Heart right ventricle (tissue), 16 donors: ENCODE data around the gene ALK. TPM values are rescaled to one million over a fixed set of nuclear protein-coding genes. Genes with fewer than 3 reads are reported as not detected.

Source experiments
- ATAC-seq, 8 donors: fragments of 200-7000 bp; cut with Tn5 transposase; one replicate each; pipeline ENCODE4 v1.9.1; 2020; ENCODE audit warnings: mild to moderate bottlenecking in 8 of 8, moderate library complexity in 8 of 8, moderate number of reproducible peaks in 1 of 8
- DNase-seq, 2 donors: peaks; one replicate each; pipeline ENCODE4 v3.0.0-alpha.2; 2020
- H3K27ac ChIP-seq, 10 donors: fragments of 200-600 bp; sonication (generic) in 2 of 10; one replicate each; pipeline versions ENCODE4 v1.5.0 to v1.8.0; 2020 to 2022; ENCODE audit warnings: mild to moderate bottlenecking in 3 of 10
- H3K27me3 ChIP-seq, 7 donors: fragments of 200-600 bp; one replicate each; pipeline ENCODE4 v1.8.0; 2021 to 2022; ENCODE audit warnings: mild to moderate bottlenecking in 2 of 7
- H3K36me3 ChIP-seq, 9 donors: fragments of 200-600 bp; sonication (generic) in 1 of 9; one replicate each; pipeline versions ENCODE4 v1.5.0 to v1.8.0; 2020 to 2022; ENCODE audit warnings: mild to moderate bottlenecking in 2 of 9
- H3K4me1 ChIP-seq, 9 donors: fragments of 200-600 bp; sonication (generic) in 1 of 9; one replicate each; pipeline versions ENCODE4 v1.5.0 to v1.8.0; 2020 to 2022; ENCODE audit warnings: mild to moderate bottlenecking in 4 of 9
- H3K4me3 ChIP-seq, 10 donors: fragments of 200-600 bp; sonication (generic) in 2 of 10; one replicate each; pipeline versions ENCODE4 v1.5.0 to v1.8.0; 2020 to 2022; ENCODE audit warnings: mild to moderate bottlenecking in 7 of 10, moderate library complexity in 2 of 10
- H3K9me3 ChIP-seq, 11 donors: fragments of 200-600 bp in 10 of 11; sonication (generic) in 2 of 11; one replicate each; pipeline versions ENCODE4 v1.5.0 to v1.8.0; 2013 to 2022; ENCODE audit warnings: mild to moderate bottlenecking in 2 of 11, control low read depth in 1 of 11, moderate library complexity in 1 of 11
- WGBS, 2 donors: extraction: QIAGEN DNeasy Blood & Tissue Kit; methylation state at CpG; one replicate each; pipeline ENCODE4 v1.1.7; 2013; ENCODE audit warnings: inconsistent platforms in 1 of 2; 5-methylcytosine and 5-hydroxymethylcytosine counted together
- intact Hi-C, 10 donors: fragments of 100-400 bp; cut with DNase I; formaldehyde crosslinking; loops; one replicate each; pipeline versions ENCODE4 v1.11.1 to v1.14.2; 2022
- polyA plus RNA-seq, 2 donors: library from polyadenylated mRNA; stranded (reverse); fragments of 200-250 nt; gene quantifications; one replicate each; pipeline ENCODE4 v1.2.3, GENCODE V29; 2013
- total RNA-seq, 10 donors: library from RNA; stranded (reverse); fragmentation: NEBNext Ultra II Directional in 3 of 10; extraction: Animal tissue kit (Norgen Biotek cat#: 25700) in 3 of 10; gene quantifications; one replicate each; pipeline versions ENCODE4 v1.2.1 to v1.2.4, GENCODE V29; 2021 to 2023
- TF ChIP-seq, protein P1 (sequence below), 9 donors: fragments of 200-600 bp; sonication (generic) in 2 of 9; IDR thresholded peaks; one replicate each; pipeline versions ENCODE4 v1.5.0 to v1.8.0; 2021 to 2022; ENCODE audit warnings: antibody characterized with exemption in 9 of 9, mild to moderate bottlenecking in 5 of 9, moderate library complexity in 1 of 9
- donor health status: Arrhythmogenic right ventricular cardiomyopathy.
- donor health status: ischemic (EF 13 %, LVEDD 7.1; RV severe dilation, severe dysfunction).
- donor health status: healthy with polysubstance abuse.
- donor health status: DM: no; HTN: yes; CAD: no.
- donor health status: DM: no; HTN: no; CAD: no.
- donor health status: ischemic (EF 25% LVEDD 6.9; RV normal size, moderate dysfunction).
- donor health status: ischemic (EF 25% LVEDD 5.7; RV mildly dilated, moderate dysfunction).
- donor health status: healthy.
- donor health status: DM: yes; HTN: yes; CAD: no.
- donor health status: Ischemic cardiomyopathy.
- donor health status: ischemic (EF 35%, LVEDD 5.7; RV mildly dilated, moderate dysfunction).
- donor health status: nonischemic (EF 11% LVEDD 7.7; RV severe dilation, severe dysfunction).
- donor health status: DM: yes; HTN: yes; CAD: no.
- donor health status: PGD.
- donor health status: ischemic (EF 29% LVEDD 5.4; RV normal size, mild dysfunction).
- donor health status: nonischemic (EF 23%, LVEDD 6.1; RV moderate dilation, normal function).

Gene ALK
- total and polyA plus RNA-seq, 12 donors = 0.01 to 0.24 (median 0.08) TPM; not detected in 7

DNA sequence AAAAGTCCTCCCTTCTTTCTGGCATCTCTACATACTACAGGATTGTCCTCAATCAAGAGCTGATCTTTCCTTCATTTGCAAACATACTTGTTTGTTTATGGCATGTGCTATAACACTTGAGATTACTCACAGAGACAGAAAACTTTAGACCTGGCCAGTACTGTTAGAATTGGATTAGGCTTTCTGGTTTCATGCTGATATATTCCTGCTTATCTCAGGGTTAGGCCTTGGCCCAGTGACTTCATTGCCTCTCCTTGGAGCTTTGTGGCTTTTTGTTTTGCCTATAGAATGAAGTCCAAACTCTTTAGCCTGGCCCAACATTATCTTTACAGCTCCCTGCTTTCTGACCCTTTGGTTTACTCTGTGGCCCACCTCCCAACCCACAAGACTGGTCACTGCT, 363.3 kb downstream of the ALK start:
- Histone ChIP-seq H3K36me3 (no peaks in the 10 kb centered on the region), H3K4me3 (no peak overlapping the region), H3K9me3 (peaks cover 0 to 3% (median 0%) of the 10 kb centered on the region in 11 donors), H3K27ac (no peak overlapping the region), H3K4me1 (peaks cover 0 to 3% (median 0%) of the 10 kb centered on the region in 9 donors), H3K27me3 (peaks cover 0 to 8% (median 0%) of the 10 kb centered on the region in 7 donors)
- ATAC-seq (no peak), DNase-seq (no peak)
- intact Hi-C loops = no loop called here
- TF ChIP-seq, protein P1, sequence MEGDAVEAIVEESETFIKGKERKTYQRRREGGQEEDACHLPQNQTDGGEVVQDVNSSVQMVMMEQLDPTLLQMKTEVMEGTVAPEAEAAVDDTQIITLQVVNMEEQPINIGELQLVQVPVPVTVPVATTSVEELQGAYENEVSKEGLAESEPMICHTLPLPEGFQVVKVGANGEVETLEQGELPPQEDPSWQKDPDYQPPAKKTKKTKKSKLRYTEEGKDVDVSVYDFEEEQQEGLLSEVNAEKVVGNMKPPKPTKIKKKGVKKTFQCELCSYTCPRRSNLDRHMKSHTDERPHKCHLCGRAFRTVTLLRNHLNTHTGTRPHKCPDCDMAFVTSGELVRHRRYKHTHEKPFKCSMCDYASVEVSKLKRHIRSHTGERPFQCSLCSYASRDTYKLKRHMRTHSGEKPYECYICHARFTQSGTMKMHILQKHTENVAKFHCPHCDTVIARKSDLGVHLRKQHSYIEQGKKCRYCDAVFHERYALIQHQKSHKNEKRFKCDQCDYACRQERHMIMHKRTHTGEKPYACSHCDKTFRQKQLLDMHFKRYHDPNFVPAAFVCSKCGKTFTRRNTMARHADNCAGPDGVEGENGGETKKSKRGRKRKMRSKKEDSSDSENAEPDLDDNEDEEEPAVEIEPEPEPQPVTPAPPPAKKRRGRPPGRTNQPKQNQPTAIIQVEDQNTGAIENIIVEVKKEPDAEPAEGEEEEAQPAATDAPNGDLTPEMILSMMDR (IDR thresholded peaks at IDR 0.05) = no peak

GRCh38 chr2:29557268-29557667, 364.1 kb downstream of the ALK start:
- WGBS, 2 donors = 29 to 50% methylated on average over 1 of the region's 1 CpG
- Histone ChIP-seq H3K4me1 (peaks cover 0 to 3% (median 0%) of the 10 kb centered on the region in 9 donors), H3K4me3 (no peak overlapping the region), H3K36me3 (no peaks in the 10 kb centered on the region), H3K27me3 (peaks cover 0 to 8% (median 0%) of the 10 kb centered on the region in 7 donors), H3K9me3 (peaks cover 0 to 3% (median 0%) of the 10 kb centered on the region in 11 donors), H3K27ac (no peak overlapping the region)
- ATAC-seq = no peak
- TF ChIP-seq, protein P1 (IDR thresholded peaks at IDR 0.05) = no peak
- DNase-seq = no peak
- intact Hi-C loops = no loop called here

- H3K4me1 ChIP-seq = no peaks in the 10 kb centered on the region
Measured at GRCh38 chr2:29549069-29549380, 372.4 kb downstream of the ALK start.

GRCh38 chr2:29544917-29545316, 376.5 kb downstream of the ALK start:
- H3K4me1 ChIP-seq = no peaks in the 10 kb centered on the region
- intact Hi-C loops = no loop called here
- TF ChIP-seq, protein P1 (IDR thresholded peaks at IDR 0.05) = no peak
- WGBS, 2 donors = 63 to 79% methylated on average over 2 of the region's 2 CpGs
- H3K4me3 ChIP-seq = no peak overlapping the region
- ATAC-seq (no peak), DNase-seq (no peak)
- no peaks in the 10 kb centered on the region for H3K9me3 ChIP-seq
- no peak overlapping the region for H3K27ac ChIP-seq
- peaks cover 0 to 11% (median 0%) of the 10 kb centered on the region in 7 donors for H3K27me3 ChIP-seq
- no peaks in the 10 kb centered on the region for H3K36me3 ChIP-seq

More at GRCh38 chr2:29549069-29549380, 372.4 kb downstream of the ALK start:
- intact Hi-C loops = no loop called here
- Histone ChIP-seq H3K27ac (no peak overlapping the region), H3K9me3 (no peaks in the 10 kb centered on the region), H3K36me3 (no peaks in the 10 kb centered on the region), H3K27me3 (peaks cover 0 to 10% (median 0%) of the 10 kb centered on the region in 7 donors), H3K4me3 (no peak overlapping the region)
- ATAC-seq (no peak), DNase-seq (no peak)
- WGBS, 2 donors = 85% methylated on average over 2 of the region's 2 CpGs
- TF ChIP-seq, protein P1 (IDR thresholded peaks at IDR 0.05) = no peak
